Ammon's horn (tissue), 1 donor: ENCODE data around the gene APMAP.
"Not testable (repeated sequence)": the region's sequence is repeated elsewhere in the genome, so short reads cannot be mapped to it uniquely, and the experiment has no call there.

Experiments used
- DNase-seq: peaks from one replicate; pipeline ENCODE4 v3.0.0-alpha.2; 2016; ENCODE audit warnings: low spot score

Gene APMAP

DNA sequence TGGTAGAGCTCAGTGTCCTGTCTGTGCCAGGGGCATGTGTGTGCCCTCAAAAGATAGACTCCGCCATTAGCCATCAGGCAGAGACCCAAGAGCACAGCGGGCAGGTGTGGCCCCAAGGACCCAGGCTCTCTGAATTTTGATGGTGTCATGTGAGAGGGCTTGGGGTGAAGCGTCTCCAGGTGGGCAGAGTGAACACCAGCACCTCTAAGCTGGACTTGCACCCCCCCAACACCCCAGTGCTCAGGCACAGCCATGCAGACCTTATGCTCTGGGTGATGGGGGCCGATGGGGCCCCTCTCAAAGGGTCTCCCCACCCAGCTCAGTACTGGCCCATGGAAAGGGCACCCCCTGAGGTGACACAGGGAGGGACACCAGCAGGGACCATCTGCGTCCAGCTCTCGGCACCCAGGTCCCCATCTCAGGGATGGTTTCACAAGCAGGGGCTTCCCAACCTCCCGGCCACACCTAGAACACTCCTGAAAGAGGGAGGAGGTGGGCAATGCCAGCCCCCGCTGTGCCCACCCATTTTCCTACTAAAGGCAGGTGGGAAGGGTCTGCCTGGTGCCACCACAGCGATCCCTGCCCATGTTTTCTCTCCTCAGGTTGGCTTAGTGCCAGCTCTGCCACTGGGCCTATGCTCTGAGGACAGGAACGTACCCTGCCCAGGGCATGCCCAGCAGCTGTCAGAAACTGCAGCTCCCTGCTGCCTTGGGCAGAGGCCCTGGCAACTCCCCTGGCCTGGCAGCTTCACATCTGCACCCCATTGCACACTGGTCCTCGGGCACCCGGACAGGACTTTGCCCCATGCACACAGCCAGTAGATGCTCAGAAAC lies 40.0 kb downstream of the APMAP start:
- DNase-seq = no peak

DNA sequence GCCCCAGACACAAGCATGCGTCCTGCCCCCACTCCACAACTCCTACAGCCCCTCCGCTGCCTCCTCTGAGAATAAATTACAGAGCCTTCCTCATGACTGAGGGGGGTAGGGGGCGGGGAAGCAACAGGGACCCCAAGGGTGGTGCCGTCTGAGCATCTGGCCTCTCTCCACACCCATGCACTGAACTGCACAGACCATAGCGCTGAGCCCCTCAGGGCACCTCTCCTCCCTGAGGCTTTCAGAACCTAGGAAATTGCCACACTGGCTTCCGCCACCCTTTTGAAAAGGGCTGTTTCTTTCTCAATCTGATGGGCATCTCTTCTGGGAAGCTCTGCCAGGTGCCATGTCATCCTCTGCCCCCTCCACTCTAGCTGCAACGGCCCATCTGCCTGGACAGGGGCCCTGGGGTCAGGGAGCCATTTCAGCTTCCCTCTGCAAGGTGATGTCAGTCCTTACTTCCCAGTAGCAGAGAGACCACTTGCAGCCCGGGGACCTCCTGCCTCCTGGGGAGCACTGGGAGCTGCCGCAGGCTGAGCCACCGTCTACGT lies 40.9 kb downstream of the APMAP start:
- DNase-seq = no peak

DNA sequence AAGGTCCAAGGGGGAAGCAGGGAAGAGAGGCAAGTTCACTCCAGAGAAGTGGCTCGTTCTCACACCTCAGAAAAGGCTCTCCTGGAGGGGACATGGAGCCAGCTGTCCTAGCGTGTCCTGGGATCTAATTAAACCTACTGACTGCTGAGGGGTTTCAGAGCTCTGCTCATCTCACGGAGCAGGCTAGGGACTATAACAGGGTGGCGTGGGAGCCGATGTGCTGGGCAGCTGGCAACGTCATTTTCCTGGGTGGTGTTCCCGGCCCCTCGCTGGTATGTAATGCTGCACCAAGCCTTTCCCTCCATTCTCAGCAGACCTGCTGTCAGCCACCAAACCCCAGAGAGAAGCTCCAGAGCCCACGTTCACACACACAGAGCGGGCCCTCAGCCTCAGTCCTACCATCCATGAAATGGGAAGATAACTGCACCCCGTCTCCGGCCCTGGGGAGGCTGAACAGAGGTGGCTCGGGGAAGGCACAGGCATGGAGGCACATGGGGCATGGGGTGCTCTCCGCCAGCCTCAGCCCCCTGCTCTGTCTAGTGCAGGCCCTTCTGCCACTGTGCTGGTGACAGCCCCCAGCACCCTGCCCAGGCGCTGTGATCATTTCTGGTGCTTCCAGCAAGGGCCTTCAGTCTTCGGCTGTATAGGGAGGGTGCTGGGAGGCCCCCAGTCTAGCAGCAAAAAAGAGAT lies 41.6 kb downstream of the APMAP start:
- no peak for DNase-seq

- no peak for DNase-seq
Measured at GRCh38 chr20:24950128-24950835, 42.3 kb downstream of the APMAP start.

- no peak for DNase-seq
Measured at GRCh38 chr20:24949756-24950127, 42.8 kb downstream of the APMAP start.

DNA sequence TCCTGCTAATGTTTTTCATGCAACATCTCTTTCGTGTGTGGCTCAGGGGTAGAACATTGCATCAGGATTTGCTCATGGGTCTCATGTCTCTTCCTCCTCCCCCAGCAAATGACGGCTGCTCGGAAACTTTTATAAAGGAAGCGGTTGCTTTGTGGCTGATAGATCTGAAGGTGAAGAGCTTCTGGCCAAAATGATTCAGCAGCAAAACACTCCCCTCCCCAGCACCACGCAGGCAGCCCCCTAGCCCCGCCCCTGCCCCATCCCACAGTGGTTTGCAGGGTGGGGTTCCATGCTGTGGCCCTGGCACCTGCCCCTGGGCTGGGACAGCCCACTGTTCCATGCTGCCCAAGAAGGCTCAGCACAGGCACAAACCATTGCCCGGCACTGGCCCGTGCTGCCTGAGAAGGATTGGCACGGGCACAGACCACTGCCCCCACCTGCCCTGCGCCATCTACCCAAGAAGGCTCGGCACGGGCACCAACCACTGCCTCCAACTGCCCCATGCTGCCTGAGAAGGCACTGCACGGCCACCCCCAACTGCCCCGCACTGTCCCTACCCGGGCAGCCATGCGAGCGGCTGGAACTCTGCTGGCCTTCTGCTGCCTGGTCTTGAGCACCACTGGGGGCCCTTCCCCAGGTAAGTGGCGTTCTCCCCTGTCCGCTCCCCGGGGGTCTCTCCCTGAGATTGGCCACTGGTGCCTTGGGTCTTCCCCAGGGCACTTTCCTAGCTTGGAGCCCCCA lies 43.4 kb downstream of the APMAP start, which contains the start of gene CST7:
Gene CST7, plus strand, starts transcription at position 331 of the 741 bp plus-strand sequence. Its CDS starts 237 bp downstream, at position 568.
- no peak for DNase-seq

GRCh38 chr20:24948396-24948938 lies 44.1 kb downstream of the APMAP start:
- not testable (repeated sequence) for DNase-seq

DNA sequence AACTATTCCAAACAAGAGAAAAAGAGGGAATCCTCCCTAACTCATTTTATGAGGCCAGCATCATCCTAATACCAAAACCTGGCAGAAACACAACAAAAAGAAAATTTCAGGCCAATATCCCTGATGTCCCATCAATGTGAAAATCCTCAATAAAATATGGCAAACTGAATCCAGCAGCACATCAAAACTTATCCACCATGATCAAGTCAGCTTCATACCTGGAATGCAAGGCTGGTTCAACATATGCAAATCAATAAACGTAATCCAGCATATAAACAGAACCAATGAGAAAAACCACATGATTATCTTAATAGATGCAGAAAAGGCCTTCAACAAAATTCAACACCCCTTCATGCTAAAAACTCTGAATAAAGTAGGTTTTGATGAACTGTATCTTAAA lies 46.2 kb downstream of the APMAP start:
- not testable (repeated sequence) for DNase-seq

GRCh38 chr20:24943731-24944130 lies 48.8 kb downstream of the APMAP start:
- no peak for DNase-seq

DNA sequence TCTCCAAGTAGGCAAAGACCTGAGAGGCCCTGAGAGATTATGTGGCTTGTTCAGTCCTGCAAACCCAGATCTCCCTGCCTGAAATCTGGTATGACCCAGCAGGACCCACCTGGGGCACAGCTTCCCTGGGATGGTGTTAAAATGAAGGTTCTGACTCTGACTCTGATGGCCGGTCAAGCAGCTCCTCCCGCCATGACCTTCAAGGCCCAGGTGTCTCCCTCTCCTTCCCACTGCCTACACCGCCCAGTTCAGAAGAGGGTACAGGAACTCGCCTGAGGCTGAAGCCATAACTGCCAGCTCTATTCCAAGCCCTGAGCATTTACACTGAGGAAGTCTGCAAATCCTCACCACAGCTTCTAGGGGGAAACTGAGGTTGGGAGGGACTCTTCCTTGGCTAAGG lies 49.4 kb downstream of the APMAP start:
- DNase-seq = no peak

DNA sequence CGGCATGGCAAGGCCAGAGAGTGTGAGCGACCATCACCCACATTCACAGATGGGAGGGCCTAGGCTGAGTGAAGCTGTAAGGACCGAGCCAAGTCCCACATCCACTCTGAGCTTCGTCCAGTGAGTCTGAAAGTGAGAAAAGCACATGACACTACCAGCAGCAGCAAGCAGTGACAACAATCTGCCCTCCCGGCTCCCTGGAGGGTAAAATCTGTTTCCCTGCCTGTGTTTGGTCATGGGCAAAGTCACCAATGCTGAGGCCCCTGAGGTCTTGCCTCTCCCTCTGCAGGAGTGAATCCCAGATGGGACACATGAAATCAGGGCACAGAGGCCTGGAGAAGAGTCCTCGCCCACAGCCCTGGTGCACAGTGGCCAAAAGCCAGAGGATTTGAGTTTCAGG lies 49.9 kb downstream of the APMAP start:
- no peak for DNase-seq

DNA sequence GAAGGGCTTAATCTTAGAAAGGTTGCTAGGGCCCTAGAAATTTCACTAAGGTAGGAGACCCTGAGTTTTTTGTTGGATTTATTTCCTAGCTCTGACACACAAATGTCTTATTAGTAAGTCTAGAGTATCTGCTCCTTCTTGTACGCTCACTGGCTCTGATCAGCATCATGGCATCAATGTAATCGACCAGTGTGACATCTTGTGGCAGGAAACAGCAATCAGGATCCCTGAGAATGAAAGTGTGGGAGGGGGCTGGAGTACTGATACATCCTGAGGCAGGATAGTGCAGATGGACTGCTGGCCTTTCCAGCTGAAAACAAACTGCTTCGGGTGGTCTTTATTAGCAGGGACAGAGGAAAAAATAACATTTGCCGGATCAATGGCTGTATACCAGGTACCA lies 53.5 kb downstream of the APMAP start:
- DNase-seq = no peak

DNA sequence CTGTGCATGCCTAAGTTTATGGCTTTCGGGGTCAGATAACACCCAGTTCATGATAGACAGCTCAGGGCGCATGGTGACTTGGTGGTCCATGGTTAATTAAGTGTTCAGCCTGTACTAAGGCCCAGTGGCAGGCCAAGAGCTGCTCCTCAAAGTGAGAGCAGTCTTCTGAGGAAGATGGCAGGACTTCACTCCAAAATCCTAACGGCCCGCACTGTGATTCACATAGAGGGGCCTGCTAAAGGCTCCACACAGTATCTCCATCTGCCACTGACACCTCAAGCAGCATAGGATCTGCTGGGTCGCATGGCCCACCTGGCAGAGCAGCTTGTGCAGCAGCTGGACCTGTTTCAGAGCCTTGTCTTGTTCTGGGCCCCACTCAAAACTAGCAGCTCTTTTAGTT lies 54.1 kb downstream of the APMAP start:
- no peak for DNase-seq

DNA sequence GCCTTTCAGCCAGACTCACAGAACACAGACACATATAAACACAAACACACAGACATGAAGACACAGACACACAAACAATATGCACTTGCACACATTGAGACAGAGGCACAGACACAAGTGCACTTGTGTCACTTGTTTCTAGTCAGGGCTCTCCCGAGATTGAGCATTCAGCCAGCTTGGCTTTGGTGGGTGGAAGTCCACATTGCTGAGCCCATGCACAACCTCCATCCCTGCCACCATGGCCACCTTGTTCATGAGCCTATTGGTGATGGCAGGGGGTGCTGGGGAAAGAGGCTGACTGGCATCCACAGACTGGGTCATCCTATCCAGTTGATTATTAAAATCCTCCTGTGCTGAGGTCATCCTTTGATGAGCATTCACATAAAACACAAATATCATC lies 55.0 kb downstream of the APMAP start:
- DNase-seq = no peak

DNA sequence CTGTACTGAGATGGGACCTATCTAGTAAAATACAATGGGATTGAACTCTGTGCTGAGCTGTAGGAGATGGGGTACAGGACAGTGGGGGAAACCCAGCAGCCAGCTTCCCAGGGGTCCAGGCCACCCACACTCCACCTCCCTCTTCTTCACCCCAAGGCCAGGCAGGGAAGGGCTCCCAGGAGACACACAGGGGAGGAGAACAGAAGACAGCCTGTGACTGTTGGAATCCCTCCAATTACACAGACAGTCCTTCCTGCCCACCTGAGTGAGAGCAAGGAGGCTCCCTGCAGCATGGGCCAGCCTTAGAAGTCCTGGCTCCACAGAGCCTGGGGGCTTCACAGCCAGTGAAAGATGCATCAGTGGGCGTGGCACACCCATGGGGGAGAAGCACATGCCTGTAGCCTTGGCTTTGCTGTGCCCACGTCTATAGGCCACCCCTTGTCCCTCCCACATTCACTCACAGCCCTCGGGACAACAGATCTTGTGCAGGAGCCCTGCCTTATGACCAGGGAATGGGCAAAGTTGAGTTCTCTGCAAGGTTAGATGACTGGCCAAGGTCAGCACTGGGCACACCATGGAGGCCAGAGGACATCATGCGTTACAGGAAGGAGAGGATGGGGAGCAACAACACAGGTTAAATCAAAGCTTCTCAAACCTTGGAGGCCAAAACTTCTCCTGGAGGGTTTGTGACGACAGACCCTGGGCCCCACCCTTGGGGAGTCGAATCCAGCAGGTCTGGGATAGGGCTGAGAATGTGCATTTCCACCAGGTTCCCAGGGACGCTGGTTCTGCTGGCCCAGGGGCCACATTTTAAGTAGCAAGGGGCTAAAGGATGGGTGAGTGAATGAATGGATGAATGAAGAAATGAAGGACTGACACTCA lies 55.8 kb downstream of the APMAP start:
- DNase-seq = no peak

GRCh38 chr20:24935766-24936525 lies 56.6 kb downstream of the APMAP start:
- no peak for DNase-seq

- no peak for DNase-seq
Measured at GRCh38 chr20:24935140-24935539, 57.4 kb downstream of the APMAP start.

DNA sequence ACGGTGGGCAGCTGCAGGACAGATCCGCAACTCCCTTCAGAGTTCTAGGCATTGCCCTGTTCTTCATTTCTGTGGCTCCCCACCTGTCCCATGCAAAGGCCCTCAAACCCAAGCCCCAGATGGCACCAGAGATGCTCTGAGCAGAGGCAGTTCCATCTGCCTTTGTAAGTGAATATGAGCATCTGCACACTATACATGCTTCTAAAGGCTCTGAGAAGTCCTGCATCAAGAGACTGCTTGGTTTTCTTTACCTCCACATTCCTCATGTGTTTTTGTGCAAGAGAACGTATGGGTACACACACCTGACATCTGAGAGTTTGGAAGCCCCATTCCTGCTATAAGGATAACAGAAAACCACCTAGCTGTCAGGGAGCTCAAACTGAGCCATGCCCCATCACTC lies 57.8 kb downstream of the APMAP start:
- no peak for DNase-seq

- no peak for DNase-seq
Measured at GRCh38 chr20:24934101-24934661, 58.4 kb downstream of the APMAP start.
